ENCODE data around the gene STX12.
"Not testable (repeated sequence)": the region's sequence is repeated elsewhere in the genome, so short reads cannot be mapped to it uniquely, and the experiment has no call there.

STX12 gene

GRCh38 chr1:27871076-27871475 is 98.1 kb downstream of the STX12 start:
- DNase-seq = not testable (repeated sequence)

- no peak for DNase-seq
Measured at GRCh38 chr1:27872059-27872801, 99.2 kb downstream of the STX12 start, which contains the start of gene THEMIS2. Gene THEMIS2 (plus strand): TSS chr1:27872544. CDS start chr1:27872572, 28 bp downstream.

GRCh38 chr1:27872802-27873551 is 100.0 kb downstream of the STX12 start:
- DNase-seq = no peak

GRCh38 chr1:27873671-27874384 is 100.8 kb downstream of the STX12 start:
- DNase-seq = no peak
